ENCODE data around the gene ATRIP.

ATRIP gene

GRCh38 chr3:48423883-48424695 lies 22.4 kb upstream of the ATRIP start:
- DNase-seq (ENCODE audit: low read depth): no peak

- DNase-seq (ENCODE audit: low read depth): no peak
Measured at GRCh38 chr3:48425281-48425812, 21.2 kb upstream of the ATRIP start.

GRCh38 chr3:48426401-48426909 lies 20.1 kb upstream of the ATRIP start:
- DNase-seq (ENCODE audit: low read depth): no peak

GRCh38 chr3:48426944-48427629 lies 19.4 kb upstream of the ATRIP start:
- no peak for DNase-seq (ENCODE audit: low read depth)

- no peak for DNase-seq (ENCODE audit: low read depth)
Measured at GRCh38 chr3:48427630-48427962, 18.9 kb upstream of the ATRIP start.

GRCh38 chr3:48428088-48428571 lies 18.4 kb upstream of the ATRIP start:
- no peak for DNase-seq (ENCODE audit: low read depth)

GRCh38 chr3:48428572-48429316 lies 17.8 kb upstream of the ATRIP start:
- no peak for DNase-seq (ENCODE audit: low read depth)

- DNase-seq (ENCODE audit: low read depth): peak; percentile 49
Measured at GRCh38 chr3:48429317-48429959, 17.1 kb upstream of the ATRIP start.

- DNase-seq (ENCODE audit: low read depth): no peak
Measured at GRCh38 chr3:48429960-48430707, 16.4 kb upstream of the ATRIP start, which contains the start of gene PLXNB1. TSS of gene PLXNB1 (minus strand) at chr3:48430086. CDS start at chr3:48424611, 5,475 bp downstream.

GRCh38 chr3:48430708-48431101 lies 15.8 kb upstream of the ATRIP start:
- no peak for DNase-seq (ENCODE audit: low read depth)

- no peak for DNase-seq (ENCODE audit: low read depth)
Measured at GRCh38 chr3:48431224-48432029, 15.1 kb upstream of the ATRIP start.

- DNase-seq (ENCODE audit: low read depth): no peak
Measured at GRCh38 chr3:48432411-48433371, 13.8 kb upstream of the ATRIP start.

- DNase-seq (ENCODE audit: low read depth): no peak
Measured at GRCh38 chr3:48433472-48434118, 12.9 kb upstream of the ATRIP start.

- DNase-seq (ENCODE audit: low read depth): no peak
Measured at GRCh38 chr3:48434591-48435222, 11.8 kb upstream of the ATRIP start.

GRCh38 chr3:48435223-48435595 lies 11.3 kb upstream of the ATRIP start:
- no peak for DNase-seq (ENCODE audit: low read depth)

GRCh38 chr3:48435774-48436476 lies 10.6 kb upstream of the ATRIP start:
- DNase-seq (ENCODE audit: low read depth): peak; percentile 75

GRCh38 chr3:48436477-48436787 lies 10.1 kb upstream of the ATRIP start:
- DNase-seq (ENCODE audit: low read depth): no peak

All from activated T-cell treated with anti-CD3 and anti-CD28 coated beads for 48 hours (primary cell).